Stimulated activated CD4-positive, alpha-beta T cell treated with anti-CD3 and anti-CD28 coated beads, Interleukin-1b, Interleukin-23, amount 100 ng/mL, for 1 hour (primary cell): Measurements from ENCODE around the gene NOC2L.

ENCODE experiments used
- DNase-seq, 2 donors: peaks; one replicate each; pipeline ENCODE4 v3.0.0-alpha.2; 2020; ENCODE audit warnings: low read depth in 2 of 2

The NOC2L gene

GRCh38 chr1:916173-917075, 42.6 kb downstream of the NOC2L start:
- DNase-seq, result no peak

GRCh38 chr1:915295-916172, 43.5 kb downstream of the NOC2L start:
- DNase-seq, result no peak

- no peak for DNase-seq
Measured at GRCh38 chr1:914891-915280, 44.2 kb downstream of the NOC2L start.

GRCh38 chr1:914131-914890, 44.7 kb downstream of the NOC2L start:
- no peak for DNase-seq

GRCh38 chr1:913491-914130, 45.4 kb downstream of the NOC2L start:
- no peak for DNase-seq

- no peak for DNase-seq
Measured at GRCh38 chr1:912740-913301, 46.2 kb downstream of the NOC2L start.

- no peak for DNase-seq
Measured at GRCh38 chr1:911875-912739, 46.9 kb downstream of the NOC2L start.

- no peak for DNase-seq
Measured at GRCh38 chr1:910881-911721, 48.0 kb downstream of the NOC2L start.

- DNase-seq, result no peak
Measured at GRCh38 chr1:910311-910880, 48.7 kb downstream of the NOC2L start.

GRCh38 chr1:909861-910310, 49.2 kb downstream of the NOC2L start:
- DNase-seq, result no peak

- no peak for DNase-seq
Measured at GRCh38 chr1:908661-909060, 50.4 kb downstream of the NOC2L start.

- no peak for DNase-seq
Measured at GRCh38 chr1:907611-908451, 51.2 kb downstream of the NOC2L start.

- DNase-seq, result no peak
Measured at GRCh38 chr1:906600-907420, 52.2 kb downstream of the NOC2L start.

- no peak for DNase-seq
Measured at GRCh38 chr1:905811-906599, 53.1 kb downstream of the NOC2L start.

- DNase-seq, result no peak
Measured at GRCh38 chr1:905071-905749, 53.8 kb downstream of the NOC2L start.
